ENCODE results near the gene ACOX3.
"Not testable (repeated sequence)": the region's sequence is repeated elsewhere in the genome, so short reads cannot be mapped to it uniquely, and the experiment has no call there.

The ACOX3 gene

GRCh38 chr4:8341691-8342090, 98.8 kb downstream of the ACOX3 start (continued):
- TF ChIP-seq ZNF354C (tag by site-specific recombination; IDR thresholded peaks at IDR 0.05; ENCODE audit: borderline replicate concordance, low read depth) (no peak), ZNF266 (tag by site-specific recombination; IDR thresholded peaks at IDR 0.05; ENCODE audit: low read depth) (no peak), ZNF473 (tag by site-specific recombination; IDR thresholded peaks at IDR 0.05) (no peak), ZNF548 (tag by site-specific recombination; IDR thresholded peaks at IDR 0.05) (no peak), ZBTB21 (tag by site-specific recombination; IDR thresholded peaks at IDR 0.05) (no peak), PRDM6 (tag by site-specific recombination; IDR thresholded peaks at IDR 0.05) (no peak)

GRCh38 chr4:8341281-8341680, 99.2 kb downstream of the ACOX3 start:
- H3K9me3 ChIP-seq (ENCODE audit: control insufficient read depth, insufficient read depth, low read depth, low read length); H3K36me3 ChIP-seq (ENCODE audit: control insufficient read depth in 2 of 2, insufficient read depth in 1 of 2, low read length in 2 of 2); H3K4me3 ChIP-seq (ENCODE audit: low read depth, low read length); H3K4me1 ChIP-seq (ENCODE audit: control insufficient read depth, insufficient read depth, low read length); H3K27ac ChIP-seq (ENCODE audit: extremely low read depth, low read depth, low read length); POLR2A ChIA-PET: not testable (repeated sequence)
- CTCF ChIA-PET, result interaction anchor here (0.7 kb wide), 1 partner anchor 38 kb away, joined by 3 read pairs; no protein-coding TSS in a partner anchor

GRCh38 chr4:8340781-8341241, 99.7 kb downstream of the ACOX3 start:
- Histone ChIP-seq H3K36me3 (ENCODE audit: control insufficient read depth in 2 of 2, insufficient read depth in 1 of 2, low read length in 2 of 2) (no peaks in the 10 kb centered on the region), H3K9me3 (ENCODE audit: control insufficient read depth, insufficient read depth, low read depth, low read length) (no peaks in the 10 kb centered on the region), H3K27ac (ENCODE audit: extremely low read depth, low read depth, low read length) (no peak overlapping the region), H3K4me1 (ENCODE audit: control insufficient read depth, insufficient read depth, low read length) (no peaks in the 10 kb centered on the region), H3K4me3 (ENCODE audit: low read depth, low read length) (no peak overlapping the region)
- no peak for TF ChIP-seq ZSCAN23 (tag by site-specific recombination; IDR thresholded peaks at IDR 0.05)
- TF ChIP-seq ZNF157 (tag by site-specific recombination; IDR thresholded peaks at IDR 0.05), result no peak
- no peak for TF ChIP-seq ZNF791 (tag by site-specific recombination; IDR thresholded peaks at IDR 0.05)
- no peak for TF ChIP-seq ZNF560 (tag by site-specific recombination; IDR thresholded peaks at IDR 0.05; ENCODE audit: borderline replicate concordance)
- TF ChIP-seq SCRT1 (tag by site-specific recombination; IDR thresholded peaks at IDR 0.05; ENCODE audit: borderline replicate concordance), result no peak
- no peak for TF ChIP-seq ZNF624 (tag by site-specific recombination; IDR thresholded peaks at IDR 0.05)
- TF ChIP-seq GLI2 (tag by site-specific recombination; IDR thresholded peaks at IDR 0.05; ENCODE audit: borderline replicate concordance, low read depth), result no peak
- TF ChIP-seq ZNF335 (tag by site-specific recombination; conservative IDR thresholded peaks at IDR 0.05), result no peak
- no peak for TF ChIP-seq ZNF426 (tag by site-specific recombination; IDR thresholded peaks at IDR 0.05)
- TF ChIP-seq TRIM28 (IDR thresholded peaks at IDR 0.05; ENCODE audit: borderline replicate concordance, low read length), result no peak
- no peak for TF ChIP-seq ZNF211 (tag by site-specific recombination; IDR thresholded peaks at IDR 0.05; ENCODE audit: low read depth)
- TF ChIP-seq, protein P1, sequence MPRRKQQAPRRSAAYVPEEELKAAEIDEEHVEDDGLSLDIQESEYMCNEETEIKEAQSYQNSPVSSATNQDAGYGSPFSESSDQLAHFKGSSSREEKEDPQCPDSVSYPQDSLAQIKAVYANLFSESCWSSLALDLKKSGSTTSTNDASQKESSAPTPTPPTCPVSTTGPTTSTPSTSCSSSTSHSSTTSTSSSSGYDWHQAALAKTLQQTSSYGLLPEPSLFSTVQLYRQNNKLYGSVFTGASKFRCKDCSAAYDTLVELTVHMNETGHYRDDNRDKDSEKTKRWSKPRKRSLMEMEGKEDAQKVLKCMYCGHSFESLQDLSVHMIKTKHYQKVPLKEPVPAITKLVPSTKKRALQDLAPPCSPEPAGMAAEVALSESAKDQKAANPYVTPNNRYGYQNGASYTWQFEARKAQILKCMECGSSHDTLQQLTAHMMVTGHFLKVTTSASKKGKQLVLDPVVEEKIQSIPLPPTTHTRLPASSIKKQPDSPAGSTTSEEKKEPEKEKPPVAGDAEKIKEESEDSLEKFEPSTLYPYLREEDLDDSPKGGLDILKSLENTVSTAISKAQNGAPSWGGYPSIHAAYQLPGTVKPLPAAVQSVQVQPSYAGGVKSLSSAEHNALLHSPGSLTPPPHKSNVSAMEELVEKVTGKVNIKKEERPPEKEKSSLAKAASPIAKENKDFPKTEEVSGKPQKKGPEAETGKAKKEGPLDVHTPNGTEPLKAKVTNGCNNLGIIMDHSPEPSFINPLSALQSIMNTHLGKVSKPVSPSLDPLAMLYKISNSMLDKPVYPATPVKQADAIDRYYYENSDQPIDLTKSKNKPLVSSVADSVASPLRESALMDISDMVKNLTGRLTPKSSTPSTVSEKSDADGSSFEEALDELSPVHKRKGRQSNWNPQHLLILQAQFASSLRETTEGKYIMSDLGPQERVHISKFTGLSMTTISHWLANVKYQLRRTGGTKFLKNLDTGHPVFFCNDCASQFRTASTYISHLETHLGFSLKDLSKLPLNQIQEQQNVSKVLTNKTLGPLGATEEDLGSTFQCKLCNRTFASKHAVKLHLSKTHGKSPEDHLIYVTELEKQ (tag by site-specific recombination; IDR thresholded peaks at IDR 0.05; ENCODE audit: borderline replicate concordance), result no peak
- no peak for TF ChIP-seq ZNF248 (tag by site-specific recombination; IDR thresholded peaks at IDR 0.05)
- TF ChIP-seq ZNF391 (tag by site-specific recombination; IDR thresholded peaks at IDR 0.05; ENCODE audit: borderline replicate concordance, low read depth), result no peak
- TF ChIP-seq ZNF184 (tag by site-specific recombination; IDR thresholded peaks at IDR 0.05), result no peak
- CTCF ChIA-PET, result interaction anchor here (0.7 kb wide), 1 partner anchor 39 kb away, joined by 3 read pairs; no protein-coding TSS in a partner anchor
- POLR2A ChIA-PET, result no interaction called here
